IMR-90 (cell line): ENCODE data around the gene NDUFAF2. TPM values are rescaled to one million over a fixed set of nuclear protein-coding genes. Genes with fewer than 3 reads are reported as not detected.

Experiments used
- ATAC-seq: fragments of 200-7000 bp; cut with Tn5 transposase; 2 replicates; pipeline ENCODE4 v1.9.1; 2020; ENCODE audit warnings: low read depth, mild to moderate bottlenecking, moderate library complexity
- BruUV-seq: library from RNA; stranded (reverse); fragments of 400-500 nt; replicated peaks from 2 replicates; lab custom pipeline; 2021; lab: Mats Ljungman, UMichigan
- CTCF ChIA-PET: fragments of 300-600 bp; formaldehyde crosslinking; extraction: SDS; loops from one replicate; lab custom pipeline; 2021; ENCODE audit warnings: antibody characterized with exemption; lab: Yijun Ruan, JAX
- POLR2A ChIA-PET: fragments of 300-600 bp; sonication (Branson Sonifier 250); formaldehyde crosslinking; loops from one replicate; lab custom pipeline; 2022; ENCODE audit warnings: antibody characterized with exemption; ENCODE audit not compliant: unreplicated experiment; lab: Charles Lee
- DNase-seq: peaks from one replicate; pipeline ENCODE4 v3.0.0; 2013
- H2AFZ ChIP-seq: replicated peaks from 2 replicates; pipeline ENCODE3; 2013; ENCODE audit warnings: low read length, mild to moderate bottlenecking; ENCODE audit not compliant: poor library complexity
- H2AK5ac ChIP-seq: 2 replicates; pipeline ENCODE4 v1.6.1; 2013; ENCODE audit warnings: low read depth, low read length, inconsistent platforms
- H2AK9ac ChIP-seq: replicated peaks from 2 replicates; pipeline ENCODE3; 2013; ENCODE audit warnings: mild to moderate bottlenecking, low read depth, low read length, moderate library complexity; ENCODE audit not compliant: poor library complexity
- H2BK120ac ChIP-seq: 2 replicates; pipeline ENCODE4 v1.6.1; 2013; ENCODE audit warnings: low read depth, low read length, inconsistent platforms
- H2BK15ac ChIP-seq: 3 replicates; pipeline ENCODE4 v1.6.1; 2013; ENCODE audit warnings: low read depth, low read length, inconsistent platforms
- H2BK20ac ChIP-seq: 2 replicates; pipeline ENCODE4 v1.6.1; 2013; ENCODE audit warnings: low read depth, mild to moderate bottlenecking, inconsistent platforms, low read length, moderate library complexity
- H2BK5ac ChIP-seq: 2 replicates; pipeline ENCODE4 v1.6.1; 2013; ENCODE audit warnings: mild to moderate bottlenecking, low read depth, low read length, inconsistent platforms; ENCODE audit not compliant: poor library complexity, severe bottlenecking
- H3K14ac ChIP-seq: replicated peaks from 2 replicates; pipeline ENCODE4 v1.6.1; 2013; ENCODE audit warnings: low read depth, low read length, inconsistent platforms
- H3K18ac ChIP-seq: 2 replicates; pipeline ENCODE4 v1.6.1; 2013; ENCODE audit warnings: low read depth, low read length, control low read depth
- H3K23ac ChIP-seq: 2 replicates; pipeline ENCODE4 v1.6.1; 2013; ENCODE audit warnings: low read depth, low read length, inconsistent platforms
- H3K27ac ChIP-seq: 2 replicates; pipeline ENCODE4 v1.5.1; 2013; ENCODE audit warnings: mild to moderate bottlenecking, control low read depth, low read length; ENCODE audit not compliant: insufficient read depth
- H3K27me3 ChIP-seq: 2 replicates; pipeline ENCODE4 v1.6.1; 2013; ENCODE audit warnings: low read length; ENCODE audit not compliant: control insufficient read depth, insufficient read depth
- H3K36me3 ChIP-seq: 2 replicates; pipeline ENCODE4 v1.6.1; 2013; ENCODE audit warnings: low read length, mixed read lengths; ENCODE audit not compliant: control insufficient read depth, insufficient read depth
- H3K4ac ChIP-seq: 2 replicates; pipeline ENCODE4 v1.6.1; 2013; ENCODE audit warnings: low read depth, low read length, inconsistent platforms
- H3K4me1 ChIP-seq: 2 replicates; pipeline ENCODE4 v1.6.1; 2013; ENCODE audit warnings: low read length, mixed read lengths; ENCODE audit not compliant: control insufficient read depth, insufficient read depth
- H3K4me2 ChIP-seq: 2 replicates; pipeline ENCODE4 v1.6.1; 2013; ENCODE audit warnings: low read depth, mild to moderate bottlenecking, control low read depth, low read length, moderate library complexity
- H3K4me3 ChIP-seq: 2 replicates; pipeline ENCODE4 v1.5.1; 2013; ENCODE audit warnings: low read depth, mild to moderate bottlenecking, control low read depth, low read length, moderate library complexity; ENCODE audit not compliant: insufficient read depth
- H3K56ac ChIP-seq: 2 replicates; pipeline ENCODE4 v1.6.1; 2013; ENCODE audit warnings: low read length, inconsistent platforms; ENCODE audit not compliant: insufficient read depth; ENCODE audit errors: extremely low read depth
- H3K79me1 ChIP-seq, 2 experiments: 2 replicates each; pipeline ENCODE4 v1.6.1; 2013; ENCODE audit warnings: low read length in 2 of 2, inconsistent platforms in 1 of 2, low read depth in 1 of 2
- H3K9ac ChIP-seq: 2 replicates; pipeline ENCODE4 v1.6.1; 2013; ENCODE audit warnings: low read depth, low read length, control low read depth
- H3K9me1 ChIP-seq: 2 replicates; pipeline ENCODE4 v1.6.1; 2013; ENCODE audit warnings: low read length, inconsistent platforms; ENCODE audit not compliant: insufficient read depth
- H3K9me3 ChIP-seq: 2 replicates; pipeline ENCODE4 v1.6.1; 2013; ENCODE audit warnings: low read length; ENCODE audit not compliant: control insufficient read depth, insufficient read depth
- H4K20me1 ChIP-seq: 2 replicates; pipeline ENCODE4 v1.6.1; 2013; ENCODE audit warnings: low read length, inconsistent platforms; ENCODE audit not compliant: insufficient read depth
- H4K5ac ChIP-seq: 2 replicates; pipeline ENCODE4 v1.6.1; 2013; ENCODE audit warnings: mild to moderate bottlenecking, low read depth, low read length, control low read depth
- H4K8ac ChIP-seq, 2 experiments: 2 replicates each; pipeline ENCODE4 v1.6.1; 2013; ENCODE audit warnings: low read depth in 2 of 2, low read length in 2 of 2, control low read depth in 1 of 2, inconsistent platforms in 1 of 2
- H4K91ac ChIP-seq: 2 replicates; pipeline ENCODE4 v1.6.1; 2013; ENCODE audit warnings: low read depth, low read length, inconsistent platforms; ENCODE audit not compliant: insufficient read depth
- BHLHE40 ChIP-seq: fragments of 150-350 bp; IDR thresholded peaks from 2 replicates; pipeline ENCODE4 v1.6.1; 2016; ENCODE audit warnings: mild to moderate bottlenecking, low read depth, low read length
- CEBPB ChIP-seq: IDR thresholded peaks from 2 replicates; pipeline ENCODE4 v1.6.1; 2012; ENCODE audit warnings: low read depth, low read length, improper control_type of control experiment
- POLR2A ChIP-seq: IDR thresholded peaks from 2 replicates; pipeline ENCODE4 v1.6.1; 2012; ENCODE audit warnings: mild to moderate bottlenecking, low read depth, low read length
- RAD21 ChIP-seq: IDR thresholded peaks from 2 replicates; pipeline ENCODE4 v1.6.1; 2012; ENCODE audit warnings: low read length, improper control_type of control experiment
- RFX5 ChIP-seq: IDR thresholded peaks from 2 replicates; pipeline ENCODE4 v1.8.0; 2012; ENCODE audit warnings: low read depth, mild to moderate bottlenecking, low read length, moderate library complexity
- USF2 ChIP-seq: fragments of 150-350 bp; IDR thresholded peaks from 2 replicates; pipeline ENCODE4 v1.6.1; 2017; ENCODE audit warnings: mild to moderate bottlenecking, antibody characterized with exemption, low read length, low read depth
- WGBS, 2 experiments: methylation state at CpG; one replicate each; pipeline versions ENCODE4 v1.1.5 to v1.1.7; 2013; ENCODE audit warnings: missing lambda C conversion rate in 2 of 2; ENCODE audit not compliant: insufficient read length in 1 of 2; ENCODE audit errors: extremely low coverage in 2 of 2; 5-methylcytosine and 5-hydroxymethylcytosine counted together
- dilution Hi-C: fragments of 300-500 bp; cut with HindIII; formaldehyde crosslinking; loops from one replicate; pipeline ENCODE4 v1.14.3; 2018; ENCODE audit warnings: low sequenced_read_pairs; ENCODE audit not compliant: unreplicated experiment
- in situ Hi-C: fragments of 300-500 bp; cut with MboI; formaldehyde crosslinking; loops from 3 replicates; pipeline ENCODE4 v1.14.3; 2019; ENCODE audit warnings: low sequenced_read_pairs, inconsistent platforms, mixed read lengths
- intact Hi-C: fragments of 100-400 bp; cut with micrococcal nuclease; formaldehyde crosslinking; loops from 2 replicates; pipeline ENCODE4 v1.10.0; 2022
- polyA plus RNA-seq, 3 experiments: library from polyadenylated mRNA; depleted of rRNA; stranded (reverse); fragments of >200 nt; gene quantifications; 2 replicates each; pipeline ENCODE4 v1.2.3, GENCODE V29; 2012; ENCODE audit warnings: low replicate concordance in 1 of 3
- total RNA-seq: library from RNA; depleted of rRNA; stranded (reverse); fragments of >200 nt; gene quantifications from 2 replicates; pipeline ENCODE4 v1.2.3, GENCODE V29; 2012
- TF ChIP-seq, protein P1 (sequence below): fragments of 150-350 bp; IDR thresholded peaks from 2 replicates; pipeline ENCODE4 v1.6.1; 2016; ENCODE audit warnings: low read depth, mild to moderate bottlenecking, low read length, moderate library complexity, borderline replicate concordance
- TF ChIP-seq, protein P2 (sequence below): conservative IDR thresholded peaks from 2 replicates; pipeline ENCODE4 v1.5.1; 2012; ENCODE audit warnings: mild to moderate bottlenecking, low read depth, low read length, improper control_type of control experiment

Gene NDUFAF2
- total and polyA plus RNA-seq, 2 of the 4 experiments (the other 2 are of a cell fraction), result 11.8 to 24.7 TPM

- POLR2A ChIA-PET, result no interaction called here
- Histone ChIP-seq H3K79me1 (peaks cover 18 to 46% of the 10 kb centered on the region in 2 experiments; a peak in 3 of 4 replicates), H2BK15ac (no peak overlapping the region), H3K27me3 (no peaks in the 10 kb centered on the region), H2AK9ac (no peak overlapping the region), H3K14ac (no peak overlapping the region), H3K18ac (no peak overlapping the region), H3K4me1 (no peaks in the 10 kb centered on the region), H2AK5ac (no peak overlapping the region), H3K56ac (no peak overlapping the region), H2BK5ac (no peak overlapping the region), H3K4me2 (no peak overlapping the region), H2BK120ac (no peak overlapping the region), H3K23ac (no peak overlapping the region), H2BK20ac (no peak overlapping the region), H3K36me3 (no peaks in the 10 kb centered on the region), H3K9me1 (no peaks in the 10 kb centered on the region), H4K5ac (no peak overlapping the region), H4K8ac (no peak overlapping the region), H3K9me3 (no peaks in the 10 kb centered on the region), H3K4me3 (no peak overlapping the region), H4K20me1 (peaks cover 4% of the 10 kb centered on the region; the same call in 1 of the 2 replicates), H2AFZ (no peak overlapping the region), H4K91ac (no peak overlapping the region), H3K27ac (no peak overlapping the region), H3K4ac (no peak overlapping the region), H3K9ac (no peak overlapping the region)
- ATAC-seq (no peak), DNase-seq (no peak)
- no CpG with 5 or more reads among the region's 3 CpGs for WGBS, 2 experiments
- BruUV-seq, result TSS peak; percentile 16
- CTCF ChIA-PET, result no interaction called here
- intact Hi-C loops, result no loop called here
- in situ Hi-C loops, result loop anchor here (10.0 kb wide), 1 partner anchor 239 kb away; the partner anchor contains the start of gene DEPDC1B
- TF ChIP-seq CEBPB, result peak; percentile 66
- TF ChIP-seq RAD21, result no peak
- TF ChIP-seq RFX5, result no peak
- no peak for TF ChIP-seq USF2
- TF ChIP-seq, protein P1, sequence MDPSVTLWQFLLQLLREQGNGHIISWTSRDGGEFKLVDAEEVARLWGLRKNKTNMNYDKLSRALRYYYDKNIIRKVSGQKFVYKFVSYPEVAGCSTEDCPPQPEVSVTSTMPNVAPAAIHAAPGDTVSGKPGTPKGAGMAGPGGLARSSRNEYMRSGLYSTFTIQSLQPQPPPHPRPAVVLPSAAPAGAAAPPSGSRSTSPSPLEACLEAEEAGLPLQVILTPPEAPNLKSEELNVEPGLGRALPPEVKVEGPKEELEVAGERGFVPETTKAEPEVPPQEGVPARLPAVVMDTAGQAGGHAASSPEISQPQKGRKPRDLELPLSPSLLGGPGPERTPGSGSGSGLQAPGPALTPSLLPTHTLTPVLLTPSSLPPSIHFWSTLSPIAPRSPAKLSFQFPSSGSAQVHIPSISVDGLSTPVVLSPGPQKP, result no peak
- TF ChIP-seq, protein P2, sequence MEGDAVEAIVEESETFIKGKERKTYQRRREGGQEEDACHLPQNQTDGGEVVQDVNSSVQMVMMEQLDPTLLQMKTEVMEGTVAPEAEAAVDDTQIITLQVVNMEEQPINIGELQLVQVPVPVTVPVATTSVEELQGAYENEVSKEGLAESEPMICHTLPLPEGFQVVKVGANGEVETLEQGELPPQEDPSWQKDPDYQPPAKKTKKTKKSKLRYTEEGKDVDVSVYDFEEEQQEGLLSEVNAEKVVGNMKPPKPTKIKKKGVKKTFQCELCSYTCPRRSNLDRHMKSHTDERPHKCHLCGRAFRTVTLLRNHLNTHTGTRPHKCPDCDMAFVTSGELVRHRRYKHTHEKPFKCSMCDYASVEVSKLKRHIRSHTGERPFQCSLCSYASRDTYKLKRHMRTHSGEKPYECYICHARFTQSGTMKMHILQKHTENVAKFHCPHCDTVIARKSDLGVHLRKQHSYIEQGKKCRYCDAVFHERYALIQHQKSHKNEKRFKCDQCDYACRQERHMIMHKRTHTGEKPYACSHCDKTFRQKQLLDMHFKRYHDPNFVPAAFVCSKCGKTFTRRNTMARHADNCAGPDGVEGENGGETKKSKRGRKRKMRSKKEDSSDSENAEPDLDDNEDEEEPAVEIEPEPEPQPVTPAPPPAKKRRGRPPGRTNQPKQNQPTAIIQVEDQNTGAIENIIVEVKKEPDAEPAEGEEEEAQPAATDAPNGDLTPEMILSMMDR, result no peak
- TF ChIP-seq BHLHE40, result no peak
- no peak for TF ChIP-seq POLR2A
- dilution Hi-C loops, result no loop called here
Observed at GRCh38 chr5:60943624-60944023, 1.4 kb upstream of the NDUFAF2 start.
